ENCODE results near the gene CENPP.
A peak's percentile ranks its signal among the peaks of the same experiment; 100 is the strongest.

CENPP gene

DNA sequence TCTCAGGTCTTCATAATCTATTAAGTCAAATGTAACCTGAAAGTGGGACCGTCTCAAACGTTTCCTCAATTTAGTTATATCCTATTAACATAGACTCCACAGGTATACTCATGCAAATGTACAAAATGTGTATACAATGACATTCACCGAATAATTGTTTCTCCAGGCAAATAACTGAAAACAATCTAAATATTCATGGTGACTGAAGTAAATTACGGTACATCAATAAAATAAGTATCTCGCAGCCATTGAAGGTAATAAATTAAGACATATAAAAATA lies 32.7 kb upstream of the CENPP start:
- Histone ChIP-seq H2AFZ (ENCODE audit: low read depth, low read length) (no peak overlapping the region; the same call in 1 of the 2 replicates), H3K36me3 (replicated peaks; ENCODE audit: low read depth, low read length) (peaks cover 55% of the 10 kb centered on the region)
- TF ChIP-seq EZH2phosphoT487 (IDR thresholded peaks at IDR 0.05; ENCODE audit: low read depth) (no peak), CTCF (IDR thresholded peaks at IDR 0.05; ENCODE audit: low read depth, low read length) (no peak)

DNA sequence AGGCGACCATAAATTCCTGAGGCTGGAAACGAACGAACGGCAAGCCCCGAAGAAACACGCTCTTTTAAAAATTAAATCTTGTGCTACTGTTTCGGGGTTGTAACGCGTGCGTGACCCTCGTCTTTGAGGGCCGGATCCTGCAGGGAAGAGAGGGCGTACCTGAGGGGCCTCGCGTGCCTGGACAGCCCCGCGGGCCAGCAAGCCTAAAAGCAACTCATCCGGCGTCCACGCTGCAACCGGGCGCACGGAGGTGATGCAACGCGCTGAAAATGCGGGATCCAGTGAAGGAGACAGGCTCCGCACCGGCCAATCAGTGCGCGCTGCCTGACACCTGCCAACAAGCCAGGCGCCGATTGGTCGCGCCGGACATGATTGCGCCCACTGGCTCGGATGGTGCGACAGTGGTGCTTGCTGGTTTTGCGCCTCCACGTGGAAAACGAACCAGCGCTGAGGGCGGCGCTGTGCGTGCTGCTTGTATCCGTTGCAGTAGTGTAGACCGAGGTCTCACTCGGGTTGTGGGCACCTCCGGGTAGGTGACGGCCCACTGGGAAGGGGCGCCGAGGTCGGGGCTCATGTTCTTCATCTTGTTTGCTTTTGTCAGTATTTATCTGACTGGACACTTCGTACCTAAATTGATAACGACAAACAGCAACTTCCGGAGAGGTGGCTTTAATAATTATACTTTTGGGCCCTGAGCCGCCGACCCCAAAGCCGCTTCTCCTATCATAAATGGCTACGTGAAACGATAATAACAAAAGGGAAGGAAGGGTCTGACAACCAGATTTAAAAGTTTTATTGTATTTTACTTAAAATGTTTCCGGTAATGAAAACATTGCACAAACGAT lies 32.1 kb upstream of the CENPP start, which contains the start of gene IARS1:
TSS of gene IARS1 (minus strand) at position 246 of the 845 bp plus-strand sequence. CDS start 4,278 bp downstream, outside the sequence.
- Histone ChIP-seq H3K27ac (ENCODE audit: low read length) (peak within 1 kb of the TSS; percentile 80), H4K20me1 (ENCODE audit: insufficient read depth, low read length) (peaks cover 26% of the 10 kb centered on the region), H3K4me2 (ENCODE audit: low read length) (peak within 1 kb of the TSS; percentile 94), H3K27me3 (ENCODE audit: low read depth, low read length) (no peaks in the 10 kb centered on the region), H3K9me3 (ENCODE audit: insufficient read depth, low read length) (no peaks in the 10 kb centered on the region), H3K4me1 (ENCODE audit: low read length) (peaks cover 39% of the 10 kb centered on the region), H3K4me3 (ENCODE audit: low read length) (peak within 1 kb of the TSS; percentile 99), H3K36me3 (replicated peaks; ENCODE audit: low read depth, low read length) (peaks cover 49% of the 10 kb centered on the region), H3K79me2 (ENCODE audit: low read length) (peaks cover 67% of the 10 kb centered on the region), H3K9ac (ENCODE audit: low read length) (peak within 1 kb of the TSS; percentile 97), H2AFZ (ENCODE audit: low read depth, low read length) (peak within 1 kb of the TSS; percentile 85)
- TF ChIP-seq CTCF (IDR thresholded peaks at IDR 0.05; ENCODE audit: low read depth, low read length) (peak; percentile 42), EZH2phosphoT487 (IDR thresholded peaks at IDR 0.05; ENCODE audit: low read depth) (no peak)

More for the DNA sequence above, 32.7 kb upstream of the CENPP start:
- Histone ChIP-seq H3K79me2 (ENCODE audit: low read length) (peaks cover 74% of the 10 kb centered on the region), H3K4me3 (ENCODE audit: low read length) (peak overlapping the region; percentile 99), H3K27ac (ENCODE audit: low read length) (peak overlapping the region; percentile 80), H3K9me3 (ENCODE audit: insufficient read depth, low read length) (no peaks in the 10 kb centered on the region), H4K20me1 (ENCODE audit: insufficient read depth, low read length) (peaks cover 26% of the 10 kb centered on the region), H3K4me2 (ENCODE audit: low read length) (peak overlapping the region; percentile 90), H3K9ac (ENCODE audit: low read length) (peak overlapping the region; percentile 97), H3K4me1 (ENCODE audit: low read length) (peaks cover 39% of the 10 kb centered on the region), H3K27me3 (ENCODE audit: low read depth, low read length) (no peaks in the 10 kb centered on the region)

DNA sequence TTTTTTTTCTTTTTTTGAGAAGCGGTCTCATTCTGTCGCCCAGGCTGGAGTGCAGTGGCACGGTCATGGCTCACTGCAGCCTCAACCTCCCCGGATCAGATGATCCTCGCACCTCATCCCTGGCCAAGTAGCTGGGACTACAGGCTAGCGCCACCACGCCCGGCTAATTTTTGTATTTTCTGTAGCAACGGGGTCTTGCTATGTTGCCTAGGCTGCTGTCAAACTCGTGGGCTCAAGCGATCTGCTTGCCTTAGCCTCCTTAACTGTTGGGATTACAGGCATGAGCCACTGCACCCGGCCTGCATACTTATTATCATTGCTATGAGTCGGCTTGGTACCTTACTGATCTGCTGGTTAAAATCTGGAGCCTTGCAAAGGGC lies 31.5 kb upstream of the CENPP start:
- Histone ChIP-seq H3K4me2 (ENCODE audit: low read length) (peak overlapping the region; percentile 94), H2AFZ (ENCODE audit: low read depth, low read length) (peak overlapping the region; percentile 58), H3K4me1 (ENCODE audit: low read length) (peaks cover 39% of the 10 kb centered on the region), H3K9ac (ENCODE audit: low read length) (peak overlapping the region; percentile 77), H3K4me3 (ENCODE audit: low read length) (peak overlapping the region; percentile 99), H3K9me3 (ENCODE audit: insufficient read depth, low read length) (no peaks in the 10 kb centered on the region), H3K36me3 (replicated peaks; ENCODE audit: low read depth, low read length) (peaks cover 50% of the 10 kb centered on the region), H3K27ac (ENCODE audit: low read length) (peak overlapping the region; percentile 80), H4K20me1 (ENCODE audit: insufficient read depth, low read length) (peaks cover 26% of the 10 kb centered on the region), H3K79me2 (ENCODE audit: low read length) (peaks cover 61% of the 10 kb centered on the region), H3K27me3 (ENCODE audit: low read depth, low read length) (no peaks in the 10 kb centered on the region)
- no peak for TF ChIP-seq EZH2phosphoT487 (IDR thresholded peaks at IDR 0.05; ENCODE audit: low read depth)
- no peak for TF ChIP-seq CTCF (IDR thresholded peaks at IDR 0.05; ENCODE audit: low read depth, low read length)

GRCh38 chr9:92295240-92295790 lies 30.4 kb upstream of the CENPP start:
- no peaks in the 10 kb centered on the region for H3K9me3 ChIP-seq (ENCODE audit: insufficient read depth, low read length)
- H3K4me2 ChIP-seq (ENCODE audit: low read length): peak overlapping the region; percentile 94
- TF ChIP-seq EZH2phosphoT487 (IDR thresholded peaks at IDR 0.05; ENCODE audit: low read depth) (no peak), CTCF (IDR thresholded peaks at IDR 0.05; ENCODE audit: low read depth, low read length) (no peak)
- peaks cover 34% of the 10 kb centered on the region for H3K4me1 ChIP-seq (ENCODE audit: low read length)
- H3K27ac ChIP-seq (ENCODE audit: low read length): no peak overlapping the region
- H3K79me2 ChIP-seq (ENCODE audit: low read length): peaks cover 51% of the 10 kb centered on the region
- no peak overlapping the region for H2AFZ ChIP-seq (ENCODE audit: low read depth, low read length)
- peaks cover 17% of the 10 kb centered on the region for H4K20me1 ChIP-seq (ENCODE audit: insufficient read depth, low read length)
- no peaks in the 10 kb centered on the region for H3K27me3 ChIP-seq (ENCODE audit: low read depth, low read length)
- H3K9ac ChIP-seq (ENCODE audit: low read length): no peak overlapping the region
- peak overlapping the region; percentile 99 for H3K4me3 ChIP-seq (ENCODE audit: low read length)
- peaks cover 45% of the 10 kb centered on the region for H3K36me3 ChIP-seq (replicated peaks; ENCODE audit: low read depth, low read length)
